ENCODE measurements around the gene PKNOX2.

GRCh38 chr11:125154378-125155099, 10.0 kb upstream of the PKNOX2 start:
- TF ChIP-seq CTCF (IDR thresholded peaks at IDR 0.05) (no peak), POLR2A (IDR thresholded peaks at IDR 0.05) (no peak)

All from esophagus squamous epithelium (tissue), 4 donors.